Thoracic aorta (tissue), 2 donors: ENCODE results near the gene WNT10A. TPM values are rescaled to one million over a fixed set of nuclear protein-coding genes. Genes with fewer than 3 reads are reported as not detected.
"Not testable (repeated sequence)": the region's sequence is repeated elsewhere in the genome, so short reads cannot be mapped to it uniquely, and the experiment has no call there.

Source experiments
- ATAC-seq: fragments of 150-250 bp; one replicate; pipeline ENCODE4 v1.8.0; 2017; ENCODE audit warnings: low read depth; ENCODE audit not compliant: insufficient number of reproducible peaks, low FRiP score
- DNase-seq: peaks from one replicate; pipeline ENCODE4 v3.0.0-alpha.2; 2020; ENCODE audit warnings: low spot score
- H3K27ac ChIP-seq, 2 donors: fragments of 200-600 bp; sonication (generic); 1 replicate in 1 of 2; 2 replicates in 1 of 2; pipeline ENCODE4 v1.5.1; 2016; ENCODE audit warnings: mild to moderate bottlenecking in 2 of 2, moderate library complexity in 2 of 2
- H3K27me3 ChIP-seq: fragments of 200-600 bp; sonication (generic); replicated peaks from 2 replicates; pipeline ENCODE4 v1.6.0; 2016; ENCODE audit warnings: mild to moderate bottlenecking; ENCODE audit not compliant: insufficient read depth
- H3K36me3 ChIP-seq: fragments of 200-600 bp; sonication (generic); one replicate; pipeline ENCODE4 v1.5.1; 2016
- H3K4me1 ChIP-seq, 2 donors: fragments of 200-600 bp; sonication (generic); 1 replicate in 1 of 2; 2 replicates in 1 of 2; pipeline versions ENCODE4 v1.5.1 to v1.6.0; 2016; ENCODE audit warnings: low read depth in 2 of 2, mild to moderate bottlenecking in 1 of 2; ENCODE audit not compliant: control insufficient read depth in 1 of 2
- H3K4me3 ChIP-seq: fragments of 200-600 bp; sonication (generic); 2 replicates; pipeline ENCODE4 v1.5.1; 2016; ENCODE audit warnings: mild to moderate bottlenecking
- H3K9me3 ChIP-seq: fragments of 200-600 bp; sonication (generic); 2 replicates; pipeline ENCODE4 v1.5.1; 2016
- total RNA-seq, 2 donors: library from RNA; depleted of rRNA; stranded (reverse); fragments of >200 nt; gene quantifications; one replicate each; pipeline versions ENCODE4 v1.1.0 to v1.2.3, GENCODE V29; 2016
- TF ChIP-seq, protein P1 (sequence below): fragments of 200-600 bp; sonication (generic); IDR thresholded peaks from one replicate; pipeline ENCODE4 v1.5.1; 2019; ENCODE audit warnings: antibody characterized with exemption

The WNT10A gene
- total RNA-seq, 2 donors from 2014 or later: 1.6 TPM; not detected in 1

DNA sequence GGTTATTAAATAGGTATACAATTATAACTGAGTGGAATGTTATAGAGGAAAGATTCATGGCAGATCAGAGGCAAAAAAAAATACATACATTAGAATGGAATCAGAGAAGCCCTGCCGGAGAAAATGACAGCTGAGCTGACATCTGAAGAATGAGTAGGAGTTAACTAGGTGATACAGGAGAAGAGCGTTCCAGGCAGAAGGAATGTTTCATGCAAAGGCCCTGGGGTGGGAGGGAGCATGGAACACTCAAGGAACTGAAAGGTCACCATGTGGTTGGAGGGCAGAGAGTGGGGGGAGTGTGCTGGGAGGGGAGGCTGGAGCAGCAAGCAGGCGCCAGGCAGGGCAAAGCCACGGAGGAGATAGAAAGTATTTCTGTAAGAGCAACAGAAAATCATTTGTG is 47.2 kb downstream of the WNT10A start:
- Histone ChIP-seq H3K27me3 (no peaks in the 10 kb centered on the region), H3K27ac (no peak overlapping the region), H3K4me3 (no peak overlapping the region), H3K9me3 (no peaks in the 10 kb centered on the region), H3K36me3 (no peaks in the 10 kb centered on the region), H3K4me1 (no peaks in the 10 kb centered on the region)
- no peak for ATAC-seq
- TF ChIP-seq, protein P1, sequence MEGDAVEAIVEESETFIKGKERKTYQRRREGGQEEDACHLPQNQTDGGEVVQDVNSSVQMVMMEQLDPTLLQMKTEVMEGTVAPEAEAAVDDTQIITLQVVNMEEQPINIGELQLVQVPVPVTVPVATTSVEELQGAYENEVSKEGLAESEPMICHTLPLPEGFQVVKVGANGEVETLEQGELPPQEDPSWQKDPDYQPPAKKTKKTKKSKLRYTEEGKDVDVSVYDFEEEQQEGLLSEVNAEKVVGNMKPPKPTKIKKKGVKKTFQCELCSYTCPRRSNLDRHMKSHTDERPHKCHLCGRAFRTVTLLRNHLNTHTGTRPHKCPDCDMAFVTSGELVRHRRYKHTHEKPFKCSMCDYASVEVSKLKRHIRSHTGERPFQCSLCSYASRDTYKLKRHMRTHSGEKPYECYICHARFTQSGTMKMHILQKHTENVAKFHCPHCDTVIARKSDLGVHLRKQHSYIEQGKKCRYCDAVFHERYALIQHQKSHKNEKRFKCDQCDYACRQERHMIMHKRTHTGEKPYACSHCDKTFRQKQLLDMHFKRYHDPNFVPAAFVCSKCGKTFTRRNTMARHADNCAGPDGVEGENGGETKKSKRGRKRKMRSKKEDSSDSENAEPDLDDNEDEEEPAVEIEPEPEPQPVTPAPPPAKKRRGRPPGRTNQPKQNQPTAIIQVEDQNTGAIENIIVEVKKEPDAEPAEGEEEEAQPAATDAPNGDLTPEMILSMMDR: no peak
- DNase-seq: no peak

DNA sequence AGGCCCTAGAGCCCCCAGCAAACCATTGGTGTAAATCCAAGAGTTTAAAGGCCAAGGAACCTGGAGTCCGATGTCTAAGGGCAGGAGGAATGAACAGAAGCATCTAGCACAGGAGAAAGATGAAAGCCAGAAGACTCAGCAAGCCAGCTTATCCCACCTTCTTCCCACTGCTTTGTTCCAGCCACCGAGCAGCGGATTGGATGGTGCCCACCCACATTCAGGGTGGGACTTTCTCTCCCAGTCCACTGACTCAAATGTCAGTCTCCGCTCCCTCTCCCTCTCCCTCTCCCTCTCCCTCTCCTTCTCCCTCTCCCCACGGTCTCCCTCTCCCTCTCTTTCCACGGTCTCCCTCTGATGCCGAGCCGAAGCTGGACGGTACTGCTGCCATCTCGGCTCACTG is 49.8 kb downstream of the WNT10A start:
- H3K27ac ChIP-seq, H3K4me1 ChIP-seq, DNase-seq, H3K27me3 ChIP-seq, H3K4me3 ChIP-seq, H3K9me3 ChIP-seq, ATAC-seq, H3K36me3 ChIP-seq: not testable (repeated sequence)

DNA sequence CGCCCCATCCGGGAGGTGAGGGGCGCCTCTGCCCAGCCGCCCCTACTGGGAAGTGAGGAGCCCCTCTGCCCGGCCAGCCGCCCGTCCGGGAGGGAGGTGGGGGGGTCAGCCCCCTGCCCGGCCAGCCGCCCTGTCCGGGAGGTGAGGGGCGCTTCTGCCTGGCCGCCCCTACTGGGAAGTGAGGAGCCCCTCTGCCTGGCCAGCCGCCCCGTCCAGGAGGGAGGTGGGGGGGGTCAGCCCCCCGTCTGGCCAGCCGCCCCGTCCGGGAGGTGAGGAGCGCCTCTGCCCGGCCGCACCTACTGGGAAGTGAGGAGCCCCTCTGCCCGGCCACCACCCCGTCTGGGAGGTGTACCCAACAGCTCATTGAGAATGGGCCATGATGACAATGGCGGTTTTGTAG is 51.1 kb downstream of the WNT10A start:
- ATAC-seq, H3K27ac ChIP-seq, H3K27me3 ChIP-seq, H3K4me1 ChIP-seq, H3K9me3 ChIP-seq, DNase-seq, H3K36me3 ChIP-seq, H3K4me3 ChIP-seq: not testable (repeated sequence)

Other genes starting within 250 kb of the WNT10A start
- 10 to 100 TPM; 27.9 to 47.9 TPM for gene ZNF142, start 221.2 kb upstream of the WNT10A start, total RNA-seq
- 10 to 100 TPM; 30.2 to 40.1 TPM for gene BCS1L, start 221.2 kb upstream of the WNT10A start, total RNA-seq
- gene RNF25, start 208.8 kb upstream of the WNT10A start, total RNA-seq: 10 to 100 TPM; 19.0 to 30.3 TPM
- 10 to 100 TPM; 26.0 to 55.4 TPM for gene STK36, start 208.8 kb upstream of the WNT10A start, total RNA-seq
- 10 to 100 TPM; 10.8 to 24.1 TPM for gene TTLL4, start 170.0 kb upstream of the WNT10A start, total RNA-seq
- gene CYP27A1, start 98.7 kb upstream of the WNT10A start, total RNA-seq: 10 to 100 TPM; 31.6 to 37.8 TPM
- gene PRKAG3, start 49.0 kb upstream of the WNT10A start, total RNA-seq: under 1 TPM in 1 of 2 donors, not detected in 1; 0.28 TPM
- gene WNT6, start 21.0 kb upstream of the WNT10A start, total RNA-seq: 1 to 10 TPM in 1 of 2 donors, under 1 TPM in 1; 0.27 to 2.5 TPM
- not detected for gene CDK5R2, start 78.8 kb downstream of the WNT10A start, total RNA-seq
- gene FEV, start 104.3 kb downstream of the WNT10A start, total RNA-seq: not detected
- gene CRYBA2, start 112.6 kb downstream of the WNT10A start, total RNA-seq: not detected
- gene CFAP65, start 160.7 kb downstream of the WNT10A start, total RNA-seq: not detected
- 1 to 10 TPM in 1 of 2 donors, not detected in 1; 1.6 TPM for gene IHH, start 180.1 kb downstream of the WNT10A start, total RNA-seq